ENCODE measurements around the gene MAP4K4.

The MAP4K4 gene

DNA sequence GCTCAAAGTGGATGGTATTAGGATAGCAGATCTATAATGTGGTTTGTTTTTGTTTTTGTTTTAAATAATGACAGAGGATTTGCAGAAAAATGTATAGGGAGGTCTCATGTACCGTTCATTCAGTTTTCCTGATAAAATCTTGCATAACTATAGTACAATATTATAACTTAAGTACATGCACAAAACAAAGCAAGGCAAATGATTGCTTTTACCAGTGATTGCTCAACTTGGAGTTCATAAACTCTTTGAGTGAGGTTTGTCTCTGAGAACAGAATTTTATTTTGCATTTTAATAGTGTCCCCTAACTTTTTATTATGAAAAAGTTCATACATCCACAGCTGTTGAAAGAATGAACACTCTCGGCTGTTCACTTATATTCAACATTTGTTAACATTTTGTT is 96.6 kb downstream of the MAP4K4 start:
- no peak for DNase-seq

- DNase-seq: no peak
These were observed 97.5 kb downstream of the MAP4K4 start for GRCh38 chr2:101795033-101795432.

- peak; percentile 74 for DNase-seq
These were observed 99.5 kb downstream of the MAP4K4 start for GRCh38 chr2:101796825-101797600.

- DNase-seq: no peak
These were observed 104.0 kb downstream of the MAP4K4 start for GRCh38 chr2:101801496-101801895.

DNA sequence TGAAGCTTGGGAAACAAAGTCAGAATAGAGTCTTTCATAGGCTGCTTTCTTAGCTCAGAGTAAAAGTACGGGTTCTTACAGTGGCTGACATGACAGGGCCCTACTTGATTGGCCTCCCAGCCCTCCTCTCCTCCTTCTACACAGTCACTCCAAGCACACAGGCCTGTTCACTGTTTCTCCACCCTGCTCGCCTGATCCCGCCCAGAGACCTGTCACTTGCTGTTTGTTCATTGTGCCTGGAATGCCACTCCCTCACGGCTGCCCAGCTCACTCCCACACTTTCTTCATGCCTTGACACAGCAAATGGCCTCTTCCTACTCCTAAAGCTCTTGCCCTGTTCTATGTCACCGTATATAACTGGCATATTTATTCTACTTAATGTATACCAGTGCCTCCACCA is 104.8 kb downstream of the MAP4K4 start:
- no peak for DNase-seq

- DNase-seq: no peak
These were observed 105.6 kb downstream of the MAP4K4 start for GRCh38 chr2:101803128-101803527.

DNA sequence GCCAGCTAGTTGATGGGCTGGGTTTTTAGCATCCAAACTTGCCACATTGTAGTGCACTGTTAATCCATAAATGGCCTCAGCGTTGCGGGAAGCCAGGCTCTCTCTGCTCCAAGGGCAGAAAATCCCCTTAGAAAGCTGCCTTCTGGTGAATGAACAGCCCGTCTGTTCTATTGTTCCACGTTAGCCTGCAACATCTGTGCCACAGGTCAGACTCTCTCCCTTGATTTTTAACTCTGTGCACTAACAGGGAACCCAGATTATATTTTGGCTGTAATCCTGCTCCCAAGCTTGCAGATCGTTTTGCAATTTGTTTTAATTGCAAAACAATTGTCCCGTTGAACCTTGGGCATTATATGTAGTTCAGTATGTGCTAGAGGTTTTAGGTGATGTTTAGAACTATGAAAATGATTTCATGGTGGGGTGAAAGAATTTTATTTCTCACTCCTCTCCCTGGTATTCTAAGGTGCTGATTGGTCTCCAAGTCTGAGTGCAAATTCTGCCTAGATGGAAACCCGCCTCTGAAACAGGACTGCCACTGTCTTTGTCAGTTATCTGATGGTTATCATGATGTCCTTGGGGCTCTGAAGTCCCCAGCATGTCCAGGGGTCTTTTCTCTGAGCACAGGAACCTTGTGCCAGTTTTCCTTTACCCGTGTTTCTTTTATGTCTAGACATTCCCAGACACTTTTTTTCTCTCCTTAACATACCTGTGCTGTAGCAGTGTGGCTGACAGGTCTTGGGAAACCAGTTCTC is 106.6 kb downstream of the MAP4K4 start:
- DNase-seq: no peak

DNA sequence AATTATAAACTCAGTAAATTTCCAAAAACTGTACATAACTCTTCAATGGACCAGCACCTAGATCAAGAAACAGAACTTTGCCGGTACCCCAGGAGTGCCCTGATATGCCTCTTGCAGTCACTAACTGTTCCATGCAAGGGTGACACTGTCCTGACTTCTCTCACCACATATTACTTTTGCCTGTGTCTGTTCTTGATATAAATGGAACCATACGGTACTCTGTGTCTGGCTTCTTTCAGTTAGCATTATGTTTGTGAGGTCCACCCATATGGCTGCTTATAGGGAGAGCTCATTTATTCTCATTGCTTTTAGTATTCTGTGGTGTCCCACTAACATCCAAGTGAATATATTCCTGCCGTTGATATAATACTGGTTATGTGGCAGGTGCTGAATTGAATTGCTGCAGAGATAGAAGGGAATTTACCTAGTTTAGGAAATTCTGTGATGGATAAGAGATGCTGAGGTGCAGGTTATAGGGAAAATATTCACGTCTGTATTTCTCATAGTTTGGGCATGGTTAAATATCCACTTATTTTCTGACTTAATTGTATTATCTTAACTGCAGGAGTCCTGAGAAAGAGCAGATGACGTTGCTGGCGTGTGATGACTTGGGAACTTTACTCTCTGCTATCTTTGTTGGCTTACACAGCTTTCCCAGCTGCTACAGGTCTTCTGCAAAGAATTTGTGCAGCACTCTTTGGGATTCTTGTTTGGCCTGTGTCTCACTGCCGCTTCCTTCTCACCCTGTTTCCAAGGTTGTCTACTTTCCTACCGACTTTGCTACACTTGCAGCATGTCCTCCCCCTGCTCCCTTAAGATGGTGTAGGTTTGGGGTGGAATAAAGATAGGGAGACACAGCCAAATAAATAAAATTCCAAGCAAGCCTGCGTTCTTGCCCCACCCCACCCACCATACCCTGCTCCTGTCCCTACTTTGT is 107.9 kb downstream of the MAP4K4 start:
- DNase-seq: no peak

DNA sequence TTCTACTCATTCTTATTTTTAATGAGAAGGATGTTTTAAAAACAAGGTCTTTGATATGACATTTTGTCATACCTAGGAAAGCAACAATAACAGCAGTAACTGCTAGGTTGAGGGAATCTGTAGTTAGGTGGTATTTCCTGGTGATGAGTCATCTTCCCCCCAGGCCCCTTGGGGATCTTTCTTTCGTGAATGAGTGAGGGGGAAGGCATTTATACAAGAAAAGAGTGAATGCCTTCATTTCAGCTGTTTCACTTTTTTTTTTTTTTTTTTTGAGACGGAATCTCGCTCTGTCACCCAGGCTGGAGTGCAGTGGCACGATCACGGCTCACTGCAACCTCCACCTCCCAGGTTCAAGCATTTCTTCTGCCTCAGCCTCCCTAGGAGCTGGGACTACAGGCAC is 108.6 kb downstream of the MAP4K4 start:
- DNase-seq: no peak

DNA sequence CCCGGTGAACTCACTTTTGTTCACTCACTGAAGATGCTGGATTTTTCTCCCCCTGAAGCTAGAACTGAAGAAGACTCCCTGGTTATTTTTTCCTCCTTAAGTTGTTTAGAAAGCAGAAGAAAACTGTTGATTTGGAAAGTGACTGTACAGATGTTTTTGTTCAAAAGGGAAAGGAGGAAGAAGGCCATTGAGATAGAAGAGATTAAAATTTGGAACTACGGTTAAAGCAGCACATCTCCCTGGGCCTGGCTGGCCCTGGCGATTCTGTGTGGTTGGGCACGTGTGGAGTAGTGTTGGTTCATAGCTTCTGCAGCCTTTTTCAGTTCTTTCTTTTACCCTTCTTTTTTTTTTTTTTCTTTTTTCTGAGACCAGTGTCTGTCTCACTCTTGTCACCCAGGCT is 109.2 kb downstream of the MAP4K4 start:
- peak; percentile 65 for DNase-seq

DNA sequence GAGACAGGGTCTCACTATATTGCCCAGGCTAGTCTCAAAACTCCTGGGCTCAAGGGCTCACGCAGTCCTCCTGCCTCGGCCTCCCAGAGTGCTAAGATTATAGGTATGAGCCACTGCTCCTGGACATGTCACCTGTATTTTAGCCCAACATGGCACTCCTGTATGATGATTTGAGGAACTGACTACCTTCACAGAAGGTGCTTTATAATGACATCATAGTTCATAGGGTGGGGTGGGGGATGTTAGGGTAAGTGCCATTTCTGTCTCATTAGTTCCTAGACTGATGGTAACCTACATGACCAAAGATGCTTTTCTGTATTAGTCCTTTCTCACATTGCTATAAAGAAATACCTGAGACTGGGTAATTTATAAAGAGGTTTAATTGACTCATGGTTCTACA is 109.7 kb downstream of the MAP4K4 start:
- no peak for DNase-seq

GRCh38 chr2:101808006-101808562 is 110.6 kb downstream of the MAP4K4 start:
- DNase-seq: no peak

DNA sequence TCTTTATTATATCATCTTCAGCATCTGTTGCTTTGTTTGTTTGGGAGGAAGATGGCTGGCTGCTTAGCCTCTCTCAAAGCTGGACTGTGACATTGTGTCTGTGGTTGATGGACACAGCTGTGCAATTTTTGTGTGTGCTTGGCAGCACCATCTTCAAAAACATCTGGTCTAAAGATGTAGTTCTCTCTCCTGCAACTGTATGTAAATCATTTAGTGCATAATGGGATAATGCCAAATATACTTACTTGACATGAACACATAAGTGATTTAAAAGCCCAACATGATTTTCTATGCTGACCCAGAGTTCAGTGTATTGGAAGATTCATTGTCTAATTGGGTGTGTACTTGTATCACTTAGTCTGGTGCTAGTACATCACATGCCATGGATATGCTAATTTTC is 112.2 kb downstream of the MAP4K4 start:
- DNase-seq: no peak

DNA sequence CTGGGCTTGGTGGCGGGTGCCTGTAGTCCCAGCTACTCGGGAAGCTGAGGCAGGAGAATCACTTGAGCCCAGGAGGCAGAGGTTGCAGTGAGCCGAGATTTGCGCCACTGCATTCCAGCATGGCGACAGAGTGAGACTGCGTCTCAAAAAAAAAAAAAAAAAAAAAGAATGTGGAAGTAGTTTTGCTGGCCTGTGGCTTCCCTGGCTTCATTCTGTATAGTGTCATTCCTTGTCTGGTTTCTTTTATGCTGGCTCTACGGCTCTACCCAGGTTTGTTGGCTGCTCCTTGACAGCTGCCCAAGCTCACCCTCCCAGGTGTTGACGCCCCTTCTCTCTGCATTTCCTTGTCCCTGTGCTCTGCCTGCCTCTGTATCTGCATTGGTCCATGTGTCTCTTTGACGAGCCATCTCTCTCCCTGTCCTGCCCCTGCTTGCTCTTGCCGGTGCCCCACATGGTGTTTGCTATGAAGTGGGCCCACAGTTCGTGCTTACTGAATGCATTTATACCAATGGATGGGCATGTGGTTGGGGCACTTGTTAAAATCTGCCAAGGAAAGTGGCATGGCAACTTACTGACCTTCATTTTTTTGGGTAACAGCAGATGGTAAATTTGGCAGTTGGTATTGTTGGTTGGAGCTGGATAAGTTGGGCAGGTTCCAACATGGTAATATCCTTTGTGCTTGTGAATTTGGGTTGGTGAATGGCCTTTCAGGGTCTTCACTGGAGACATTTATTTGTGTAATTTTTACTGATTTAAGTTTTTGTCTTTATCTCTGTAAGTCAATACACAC is 113.9 kb downstream of the MAP4K4 start:
- DNase-seq: no peak

- DNase-seq: no peak
These were observed 114.7 kb downstream of the MAP4K4 start for GRCh38 chr2:101812226-101812625.

- no peak for DNase-seq
These were observed 117.2 kb downstream of the MAP4K4 start for GRCh38 chr2:101814752-101815151.

DNA sequence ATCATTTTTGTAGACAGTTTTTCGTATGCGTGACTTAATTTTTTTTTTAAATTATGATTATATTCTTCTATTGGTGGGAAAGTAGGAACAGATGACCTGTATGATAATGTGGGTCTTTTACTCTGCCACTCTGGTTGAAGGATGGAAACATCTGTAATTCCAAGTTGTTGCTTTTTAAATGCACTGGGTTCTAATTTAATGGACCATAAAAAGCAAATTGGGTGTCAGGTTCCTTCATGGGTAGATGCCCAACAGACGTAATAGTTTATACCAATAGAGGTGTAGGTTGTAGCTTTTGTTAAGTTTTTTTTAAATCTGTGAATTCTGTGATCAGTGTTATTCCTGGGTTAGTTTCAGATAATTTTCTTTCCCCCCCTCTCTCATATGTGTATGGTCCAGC is 117.6 kb downstream of the MAP4K4 start:
- no peak for DNase-seq

DNA sequence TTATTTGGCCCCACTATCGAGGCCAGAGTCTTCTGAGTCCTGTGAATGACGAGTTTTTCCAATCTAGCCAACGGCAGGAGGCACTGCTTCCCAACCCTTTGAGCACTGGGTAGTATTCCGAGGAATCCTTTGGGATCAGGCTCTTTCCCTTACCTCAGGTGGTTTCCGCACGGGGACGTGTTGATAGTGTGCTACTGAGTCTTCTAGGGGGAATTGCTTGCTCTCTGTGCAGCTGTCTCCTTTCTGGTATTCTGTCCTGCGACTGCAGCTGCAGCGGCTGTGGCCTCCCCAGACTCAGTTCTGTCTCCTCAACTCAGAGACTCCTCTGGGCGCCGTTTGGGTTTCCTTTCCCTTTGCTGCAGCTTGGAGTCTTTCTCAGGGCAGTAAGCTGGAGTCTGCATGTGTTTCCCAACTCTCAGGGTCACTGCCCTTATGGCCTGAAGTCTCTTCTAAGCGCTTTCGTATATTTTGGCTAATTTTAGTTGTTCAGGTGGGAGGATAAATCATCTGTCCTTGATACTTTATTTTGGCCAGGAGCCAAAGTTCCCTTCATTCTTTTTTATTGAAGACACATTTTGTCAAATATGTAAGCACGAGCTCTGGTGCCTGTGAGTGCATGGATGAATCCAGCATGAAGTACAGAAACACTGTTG is 118.4 kb downstream of the MAP4K4 start:
- DNase-seq: no peak

GRCh38 chr2:101816598-101816997 is 119.1 kb downstream of the MAP4K4 start:
- DNase-seq: no peak

GRCh38 chr2:101817481-101817880 is 120.0 kb downstream of the MAP4K4 start:
- no peak for DNase-seq
